ENCODE data around the gene FCAR. TPM values are rescaled to one million over a fixed set of nuclear protein-coding genes. Genes with fewer than 3 reads are reported as not detected.
"Not testable (repeated sequence)": the region's sequence is repeated elsewhere in the genome, so short reads cannot be mapped to it uniquely, and the experiment has no call there.

Gene FCAR
- polyA plus RNA-seq, 1 donor = not detected

DNA sequence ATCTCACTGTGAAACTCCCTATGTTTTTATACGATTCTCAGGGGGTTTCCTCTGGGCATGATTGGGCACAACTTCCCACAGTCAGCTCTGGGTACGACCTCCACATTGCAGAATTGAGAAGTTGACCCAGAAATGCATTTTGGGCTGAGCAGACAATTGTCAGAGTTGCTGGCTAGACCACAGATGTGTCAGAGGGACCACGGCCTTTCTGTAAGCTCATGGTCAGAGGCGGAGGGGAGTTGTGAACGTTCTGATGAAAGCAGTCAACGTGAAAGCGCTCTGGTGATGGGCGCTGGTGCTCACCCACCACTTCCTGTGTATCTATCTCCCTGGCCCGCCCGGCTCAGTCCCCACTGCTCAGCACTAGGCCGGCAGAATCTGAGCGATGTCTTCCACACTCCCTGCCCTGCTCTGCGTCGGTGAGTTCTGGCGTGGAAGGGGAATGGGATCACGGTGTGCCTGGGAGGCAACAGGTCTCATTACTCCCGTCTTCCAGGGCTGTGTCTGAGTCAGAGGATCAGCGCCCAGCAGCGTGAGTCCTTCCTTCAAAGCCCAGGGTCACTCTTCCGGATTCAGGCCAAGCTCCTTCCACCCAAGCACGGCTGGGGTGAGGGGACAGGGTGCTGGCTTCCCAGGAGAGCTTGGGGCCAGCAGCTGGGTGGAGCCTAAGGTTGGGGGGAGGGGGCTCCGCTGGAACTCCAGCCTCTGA, 31.9 kb downstream of the FCAR start, which contains the start of gene NCR1:
Gene NCR1, plus strand, starts transcription at position 346 of the 709 bp plus-strand sequence. Its CDS starts 40 bp downstream, at position 386.
- no CpG with 5 or more reads among the region's 22 CpGs for whole genome bisulfite sequencing (ENCODE audit: insufficient coverage, low lambda C conversion rate)
- no peak for DNase-seq
- Histone ChIP-seq H3K4me3 (ENCODE audit: low read length) (no peak within 1 kb of the TSS), H3K27me3 (ENCODE audit: control insufficient read depth, insufficient read depth, low read length) (no peaks in the 10 kb centered on the region), H3K9me3 (ENCODE audit: control insufficient read depth, low read depth, low read length) (no peaks in the 10 kb centered on the region), H3K27ac (ENCODE audit: low read length) (no peak within 1 kb of the TSS), H3K4me1 (ENCODE audit: control insufficient read depth, insufficient read depth, low read length) (no peaks in the 10 kb centered on the region), H3K36me3 (ENCODE audit: control insufficient read depth, insufficient read depth, low read length) (no peaks in the 10 kb centered on the region)

DNA sequence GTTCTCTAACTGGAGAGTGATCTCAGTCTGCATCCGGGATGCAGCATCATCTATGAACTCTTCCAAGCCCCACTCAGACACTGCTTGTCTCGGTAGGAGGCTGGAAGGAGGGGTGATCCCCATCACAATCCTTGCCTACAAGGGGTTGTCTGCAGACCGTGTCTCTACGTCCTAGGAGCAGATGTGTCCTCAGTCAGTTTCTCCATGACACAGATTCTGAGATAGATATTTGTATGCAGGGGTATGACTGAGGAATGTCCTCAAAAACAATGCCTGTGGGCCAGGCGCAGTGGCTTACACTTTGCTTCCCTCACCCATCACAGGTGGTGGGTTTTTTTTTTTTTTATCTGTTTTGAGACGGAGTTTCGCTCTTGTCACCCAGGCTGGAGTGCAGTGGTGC, 32.8 kb downstream of the FCAR start:
- Histone ChIP-seq H3K4me3 (ENCODE audit: low read length) (no peak overlapping the region), H3K4me1 (ENCODE audit: control insufficient read depth, insufficient read depth, low read length) (no peaks in the 10 kb centered on the region), H3K27ac (ENCODE audit: low read length) (no peak overlapping the region), H3K27me3 (ENCODE audit: control insufficient read depth, insufficient read depth, low read length) (no peaks in the 10 kb centered on the region), H3K36me3 (ENCODE audit: control insufficient read depth, insufficient read depth, low read length) (no peaks in the 10 kb centered on the region), H3K9me3 (ENCODE audit: control insufficient read depth, low read depth, low read length) (no peaks in the 10 kb centered on the region)
- WGBS (ENCODE audit: insufficient coverage, low lambda C conversion rate) = no CpG with 5 or more reads among the region's 7 CpGs
- DNase-seq = no peak

DNA sequence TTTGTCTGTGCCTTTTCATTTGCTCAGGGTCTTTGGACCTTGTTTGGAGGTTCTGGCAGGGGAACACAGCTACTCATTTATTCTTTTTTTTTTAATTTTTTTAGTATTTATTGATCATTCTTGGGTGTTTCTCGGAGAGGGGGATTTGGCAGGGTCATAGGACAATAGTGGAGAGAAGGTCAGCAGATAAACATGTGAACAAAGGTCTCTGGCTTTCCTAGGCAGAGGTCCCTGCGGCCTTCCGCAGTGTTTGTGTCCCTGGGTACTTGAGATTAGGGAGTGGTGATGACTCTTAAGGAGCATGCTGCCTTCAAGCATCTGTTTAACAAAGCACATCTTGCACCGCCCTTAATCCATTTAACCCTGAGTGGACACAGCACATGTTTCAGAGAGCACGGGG, 33.9 kb downstream of the FCAR start:
- not testable (repeated sequence) for H3K4me1 ChIP-seq (ENCODE audit: control insufficient read depth, insufficient read depth, low read length); H3K9me3 ChIP-seq (ENCODE audit: control insufficient read depth, low read depth, low read length); H3K4me3 ChIP-seq (ENCODE audit: low read length); H3K36me3 ChIP-seq (ENCODE audit: control insufficient read depth, insufficient read depth, low read length); DNase-seq; H3K27me3 ChIP-seq (ENCODE audit: control insufficient read depth, insufficient read depth, low read length); H3K27ac ChIP-seq (ENCODE audit: low read length)
- WGBS (ENCODE audit: insufficient coverage, low lambda C conversion rate) = no CpG with 5 or more reads among the region's 5 CpGs

DNA sequence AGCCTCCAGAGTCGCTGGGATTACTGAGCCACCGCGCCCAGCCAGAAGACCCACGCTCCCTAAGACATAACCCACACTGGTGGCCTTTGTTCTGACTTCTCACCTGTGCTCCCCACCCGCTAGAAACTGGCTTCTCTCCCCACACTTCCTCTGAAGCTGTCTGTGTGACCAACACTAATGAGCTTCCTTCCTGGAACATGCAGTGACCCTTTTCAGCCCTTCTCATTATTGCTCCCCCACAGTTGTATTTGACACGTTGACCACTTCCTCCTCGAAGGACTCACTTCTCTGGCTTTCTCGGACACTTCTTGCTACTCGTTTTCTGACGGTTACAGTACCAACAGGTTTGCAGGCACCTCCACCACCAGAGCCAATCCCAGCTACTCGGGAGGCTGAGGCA, 42.8 kb downstream of the FCAR start:
- 90% methylated on average over 5 of the region's 11 CpGs for WGBS (ENCODE audit: insufficient coverage, low lambda C conversion rate)
- no peak overlapping the region for H3K27ac ChIP-seq (ENCODE audit: low read length)
- H3K4me3 ChIP-seq (ENCODE audit: low read length) = no peak overlapping the region
- no peaks in the 10 kb centered on the region for H3K4me1 ChIP-seq (ENCODE audit: control insufficient read depth, insufficient read depth, low read length)
- no peak for DNase-seq
- no peaks in the 10 kb centered on the region for H3K27me3 ChIP-seq (ENCODE audit: control insufficient read depth, insufficient read depth, low read length)
- no peaks in the 10 kb centered on the region for H3K36me3 ChIP-seq (ENCODE audit: control insufficient read depth, insufficient read depth, low read length)
- H3K9me3 ChIP-seq (ENCODE audit: control insufficient read depth, low read depth, low read length) = no peaks in the 10 kb centered on the region

DNA sequence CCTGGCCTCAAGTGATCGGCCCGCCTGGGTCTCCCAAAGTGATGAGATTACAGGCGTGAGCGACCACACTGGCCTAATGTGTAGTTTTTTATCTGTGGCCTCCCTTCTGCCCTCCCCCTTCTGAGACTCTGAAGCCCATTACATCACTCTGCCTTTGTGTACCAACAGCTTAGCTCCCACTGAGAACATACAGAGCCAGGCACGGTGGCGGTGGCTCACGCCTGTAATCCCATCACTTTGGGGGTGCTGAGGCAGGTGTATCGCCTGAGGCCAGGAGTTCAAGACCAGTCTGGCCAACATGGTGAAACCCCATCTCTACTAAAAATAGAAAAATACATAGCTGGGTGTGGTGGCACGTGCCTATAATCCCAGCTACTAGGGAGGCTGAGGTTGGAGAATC, 44.5 kb downstream of the FCAR start:
- H3K9me3 ChIP-seq (ENCODE audit: control insufficient read depth, low read depth, low read length) = no peaks in the 10 kb centered on the region

DNA sequence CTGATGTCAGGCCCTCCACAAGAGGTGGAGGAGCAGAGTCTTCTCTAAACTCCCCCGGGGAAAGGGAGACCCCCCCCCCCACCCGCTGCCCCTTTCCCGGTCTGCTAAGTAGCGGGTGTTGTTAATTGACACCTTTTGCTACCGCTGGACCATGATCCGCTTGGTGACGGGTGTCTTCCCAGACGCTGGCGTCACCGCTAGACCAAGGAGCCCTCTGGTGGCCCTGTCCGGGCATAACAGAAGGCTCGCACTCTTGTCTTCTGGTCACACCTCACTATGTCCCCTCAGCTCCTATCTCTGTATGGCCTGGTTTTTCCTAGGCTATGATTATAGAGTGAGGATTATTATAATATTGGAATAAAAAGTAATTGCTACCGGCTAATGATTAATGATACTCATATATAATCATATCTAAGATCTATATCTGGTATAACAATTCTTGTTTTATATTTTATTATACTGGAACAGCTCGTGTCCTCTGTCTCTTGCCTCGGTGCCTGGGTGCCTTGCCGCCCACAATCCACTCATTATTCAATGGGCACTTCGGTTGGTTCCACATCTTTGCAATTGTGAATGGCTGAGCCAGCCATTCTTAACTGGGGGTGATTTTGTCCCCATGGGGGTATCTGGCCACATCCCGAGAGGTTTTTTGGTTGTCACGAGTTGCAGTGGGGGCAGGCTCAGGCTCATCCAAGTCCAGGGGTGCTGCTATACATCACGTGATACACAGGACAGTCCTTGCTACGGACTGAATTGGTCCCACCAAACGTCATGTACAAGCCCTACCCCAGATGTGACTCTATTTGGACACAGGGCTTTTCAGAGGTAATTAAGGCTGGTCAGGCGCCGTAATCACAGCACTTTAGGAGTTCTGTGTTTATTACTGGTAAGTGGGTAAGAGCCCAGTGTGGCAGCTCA, 45.9 kb downstream of the FCAR start:
- not testable (repeated sequence) for H3K27ac ChIP-seq (ENCODE audit: low read length); DNase-seq; H3K36me3 ChIP-seq (ENCODE audit: control insufficient read depth, insufficient read depth, low read length); H3K4me3 ChIP-seq (ENCODE audit: low read length); H3K27me3 ChIP-seq (ENCODE audit: control insufficient read depth, insufficient read depth, low read length); H3K4me1 ChIP-seq (ENCODE audit: control insufficient read depth, insufficient read depth, low read length); H3K9me3 ChIP-seq (ENCODE audit: control insufficient read depth, low read depth, low read length)
- no CpG with 5 or more reads among the region's 24 CpGs for WGBS (ENCODE audit: insufficient coverage, low lambda C conversion rate)

More for the DNA sequence above, 44.5 kb downstream of the FCAR start:
- Histone ChIP-seq H3K36me3 (ENCODE audit: control insufficient read depth, insufficient read depth, low read length) (no peaks in the 10 kb centered on the region), H3K27ac (ENCODE audit: low read length) (no peak overlapping the region), H3K27me3 (ENCODE audit: control insufficient read depth, insufficient read depth, low read length) (no peaks in the 10 kb centered on the region), H3K4me1 (ENCODE audit: control insufficient read depth, insufficient read depth, low read length) (no peaks in the 10 kb centered on the region), H3K4me3 (ENCODE audit: low read length) (no peak overlapping the region)
- no peak for DNase-seq
- no CpG with 5 or more reads among the region's 9 CpGs for WGBS (ENCODE audit: insufficient coverage, low lambda C conversion rate)

DNA sequence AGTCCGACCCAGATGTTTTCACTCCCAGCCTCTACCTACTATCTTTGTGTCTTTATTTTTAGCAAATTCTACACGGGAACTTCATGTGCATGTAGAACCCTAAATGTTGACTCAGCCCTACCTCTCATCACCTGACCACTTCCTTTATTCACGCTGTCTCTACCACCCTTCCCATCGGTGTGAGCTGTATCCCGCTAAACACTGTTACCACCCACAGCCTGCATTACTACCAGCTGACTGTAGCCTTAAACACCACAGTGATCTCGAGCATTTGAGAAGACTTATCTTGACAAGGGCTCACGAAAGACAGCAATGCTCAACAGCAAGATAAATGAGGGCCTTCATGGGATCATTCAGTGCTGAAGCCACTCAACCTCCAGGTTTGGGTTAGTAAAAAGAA, 47.0 kb downstream of the FCAR start:
- H3K9me3 ChIP-seq (ENCODE audit: control insufficient read depth, low read depth, low read length) = no peaks in the 10 kb centered on the region
- no peaks in the 10 kb centered on the region for H3K27me3 ChIP-seq (ENCODE audit: control insufficient read depth, insufficient read depth, low read length)
- no peak overlapping the region for H3K4me3 ChIP-seq (ENCODE audit: low read length)
- no peak for DNase-seq
- no peaks in the 10 kb centered on the region for H3K4me1 ChIP-seq (ENCODE audit: control insufficient read depth, insufficient read depth, low read length)
- H3K36me3 ChIP-seq (ENCODE audit: control insufficient read depth, insufficient read depth, low read length) = no peaks in the 10 kb centered on the region
- 80% methylated on average over 1 of the region's 7 CpGs for WGBS (ENCODE audit: insufficient coverage, low lambda C conversion rate)
- H3K27ac ChIP-seq (ENCODE audit: low read length) = no peak overlapping the region

DNA sequence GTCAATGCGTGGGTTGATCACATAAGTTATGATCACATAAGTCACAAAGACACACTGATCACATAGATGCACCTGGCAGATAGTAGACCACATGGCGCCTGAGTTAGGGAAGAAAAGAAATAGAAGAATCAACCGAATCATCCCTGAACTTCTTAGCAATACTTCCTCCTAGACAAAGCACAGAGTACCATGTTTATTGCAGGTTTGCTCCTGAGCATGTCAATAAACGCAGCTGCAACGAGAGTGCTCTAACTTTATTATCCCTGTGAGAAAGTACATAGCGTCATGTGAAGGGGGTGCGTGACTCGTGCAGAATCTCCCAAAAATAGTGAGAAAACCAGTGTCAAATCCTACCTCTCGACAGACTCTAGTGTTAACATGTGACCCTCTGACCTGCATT, 49.2 kb downstream of the FCAR start:
- H3K4me3 ChIP-seq (ENCODE audit: low read length) = no peak overlapping the region
- no peaks in the 10 kb centered on the region for H3K9me3 ChIP-seq (ENCODE audit: control insufficient read depth, low read depth, low read length)
- no peaks in the 10 kb centered on the region for H3K4me1 ChIP-seq (ENCODE audit: control insufficient read depth, insufficient read depth, low read length)
- DNase-seq = no peak
- H3K27me3 ChIP-seq (ENCODE audit: control insufficient read depth, insufficient read depth, low read length) = no peaks in the 10 kb centered on the region
- WGBS (ENCODE audit: insufficient coverage, low lambda C conversion rate) = no CpG with 5 or more reads among the region's 9 CpGs
- H3K27ac ChIP-seq (ENCODE audit: low read length) = no peak overlapping the region
- H3K36me3 ChIP-seq (ENCODE audit: control insufficient read depth, insufficient read depth, low read length) = no peaks in the 10 kb centered on the region

DNA sequence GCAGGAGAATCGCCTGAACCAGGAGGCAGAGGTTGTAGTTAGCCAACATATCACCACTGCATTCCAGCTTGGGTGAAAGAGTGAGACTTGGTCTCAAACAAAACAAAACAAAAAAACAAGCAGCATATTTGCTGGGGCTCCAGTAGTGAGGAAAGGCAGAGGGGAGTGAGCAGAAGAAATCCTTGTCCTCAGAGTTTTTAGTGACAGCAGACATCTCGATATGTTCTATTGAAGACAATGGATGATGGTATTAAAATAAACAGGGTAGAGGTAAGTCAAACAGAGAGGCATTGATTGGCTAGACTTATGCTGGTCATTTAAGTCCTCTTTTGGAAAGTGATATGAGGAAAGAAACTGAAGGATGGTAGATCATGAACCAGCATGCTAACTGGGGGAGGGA, 54.3 kb downstream of the FCAR start:
- no CpG with 5 or more reads among the region's 2 CpGs for WGBS (ENCODE audit: insufficient coverage, low lambda C conversion rate)
- H3K4me3 ChIP-seq (ENCODE audit: low read length) = no peak overlapping the region
- no peak overlapping the region for H3K27ac ChIP-seq (ENCODE audit: low read length)
- H3K27me3 ChIP-seq (ENCODE audit: control insufficient read depth, insufficient read depth, low read length) = no peaks in the 10 kb centered on the region
- no peaks in the 10 kb centered on the region for H3K4me1 ChIP-seq (ENCODE audit: control insufficient read depth, insufficient read depth, low read length)
- no peaks in the 10 kb centered on the region for H3K36me3 ChIP-seq (ENCODE audit: control insufficient read depth, insufficient read depth, low read length)
- no peak for DNase-seq
- no peaks in the 10 kb centered on the region for H3K9me3 ChIP-seq (ENCODE audit: control insufficient read depth, low read depth, low read length)

DNA sequence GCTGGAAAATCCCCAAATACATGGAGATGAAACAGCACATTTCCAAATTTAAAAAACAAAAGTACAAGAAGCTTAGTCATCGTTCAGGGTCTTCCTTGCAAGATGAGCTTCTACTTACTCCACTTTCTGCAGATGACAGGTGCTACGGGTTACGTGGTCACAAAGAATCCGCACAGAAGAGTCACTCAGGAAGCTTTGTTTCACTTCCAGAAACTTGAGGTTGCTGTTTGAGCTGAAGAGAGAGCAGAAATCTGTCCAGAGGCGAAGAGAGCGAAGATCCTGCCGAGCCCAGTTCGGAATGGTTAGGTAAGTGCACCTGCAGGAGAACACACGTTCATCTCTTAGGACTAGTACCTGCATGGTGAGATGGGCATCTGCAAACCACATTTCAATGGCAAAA, 63.9 kb downstream of the FCAR start:
- no peak for DNase-seq
- no peaks in the 10 kb centered on the region for H3K4me1 ChIP-seq (ENCODE audit: control insufficient read depth, insufficient read depth, low read length)
- WGBS (ENCODE audit: insufficient coverage, low lambda C conversion rate) = no CpG with 5 or more reads among the region's 9 CpGs
- no peak overlapping the region for H3K27ac ChIP-seq (ENCODE audit: low read length)
- H3K4me3 ChIP-seq (ENCODE audit: low read length) = no peak overlapping the region
- no peaks in the 10 kb centered on the region for H3K9me3 ChIP-seq (ENCODE audit: control insufficient read depth, low read depth, low read length)
- H3K36me3 ChIP-seq (ENCODE audit: control insufficient read depth, insufficient read depth, low read length) = no peaks in the 10 kb centered on the region
- no peaks in the 10 kb centered on the region for H3K27me3 ChIP-seq (ENCODE audit: control insufficient read depth, insufficient read depth, low read length)
